Peyer's patch (tissue), 4 donors: ENCODE results near the gene FUS. TPM values are rescaled to one million over a fixed set of nuclear protein-coding genes. Genes with fewer than 3 reads are reported as not detected.
"Not testable (repeated sequence)": the region's sequence is repeated elsewhere in the genome, so short reads cannot be mapped to it uniquely, and the experiment has no call there.

Source experiments
- DNase-seq, 3 donors: peaks; one replicate each; pipeline ENCODE4 v3.0.0-alpha.2; 2017 to 2019
- H3K27ac ChIP-seq, 4 donors: fragments of 200-600 bp; sonication (generic); one replicate each; pipeline ENCODE4 v1.5.1; 2016 to 2019
- H3K27me3 ChIP-seq, 2 donors: fragments of 200-600 bp; sonication (generic); one replicate each; pipeline ENCODE4 v1.5.1; 2019
- H3K36me3 ChIP-seq, 3 donors: fragments of 200-600 bp; sonication (generic); one replicate each; pipeline ENCODE4 v1.5.1; 2016 to 2019
- H3K4me1 ChIP-seq, 4 donors: fragments of 200-600 bp; sonication (generic); one replicate each; pipeline ENCODE4 v1.5.1; 2016 to 2019
- H3K4me3 ChIP-seq, 4 donors: fragments of 200-600 bp; sonication (generic); 1 replicate in 3 of 4; 2 replicates in 1 of 4; pipeline ENCODE4 v1.5.1; 2016 to 2019; ENCODE audit warnings: mild to moderate bottlenecking in 1 of 4
- H3K9me3 ChIP-seq, 4 donors: fragments of 200-600 bp; sonication (generic); one replicate each; pipeline ENCODE4 v1.5.1; 2016 to 2019; ENCODE audit warnings: mild to moderate bottlenecking in 1 of 4
- CTCF ChIP-seq, 6 experiments: fragments of 450-650 bp in 4 of 6; fragments of 200-600 bp in 2 of 6; sonication (generic) in 1 of 6; IDR thresholded peaks; one replicate each; pipeline ENCODE4 v1.5.1; 2017 to 2019; ENCODE audit warnings: antibody characterized with exemption in 6 of 6, mild to moderate bottlenecking in 3 of 6, moderate library complexity in 1 of 6
- POLR2A ChIP-seq, 2 donors: fragments of 450-650 bp; IDR thresholded peaks; one replicate each; pipeline ENCODE4 v1.5.1; 2017; ENCODE audit warnings: antibody characterized with exemption in 2 of 2, mild to moderate bottlenecking in 2 of 2, moderate library complexity in 2 of 2
- total RNA-seq, 4 donors: library from RNA; depleted of rRNA; stranded (reverse); fragments of >200 nt; gene quantifications; one replicate each; pipeline ENCODE4 v1.1.0, GENCODE V29; 2016

FUS gene
- total RNA-seq, 4 donors from 2014 or later = 69.7 to 173 (median 121) TPM

GRCh38 chr16:31149894-31150890, 29.7 kb upstream of the FUS start, which contains the start of gene PRSS36:
Gene PRSS36 (minus strand): TSS chr16:31150066. CDS start chr16:31150035, 31 bp downstream.
- Histone ChIP-seq H3K9me3 (no peaks in the 10 kb centered on the region), H3K27me3 (no peaks in the 10 kb centered on the region), H3K36me3 (no peaks in the 10 kb centered on the region), H3K27ac (peak within 1 kb of the TSS in 1 of 4 donors; percentile 25), H3K4me3 (no peak within 1 kb of the TSS), H3K4me1 (peaks cover 0 to 10% (median 0%) of the 10 kb centered on the region in 4 donors)
- DNase-seq = no peak
- TF ChIP-seq POLR2A (IDR thresholded peaks at IDR 0.05) (no peak), CTCF (IDR thresholded peaks at IDR 0.05) (no peak)

GRCh38 chr16:31150976-31151375, 29.0 kb upstream of the FUS start:
- H3K4me3 ChIP-seq, H3K9me3 ChIP-seq, H3K27ac ChIP-seq, H3K4me1 ChIP-seq, DNase-seq, H3K36me3 ChIP-seq, H3K27me3 ChIP-seq: not testable (repeated sequence)

- H3K27me3 ChIP-seq = no peaks in the 10 kb centered on the region
- no peaks in the 10 kb centered on the region for H3K36me3 ChIP-seq
- DNase-seq = no peak
- H3K9me3 ChIP-seq = no peaks in the 10 kb centered on the region
- TF ChIP-seq POLR2A (IDR thresholded peaks at IDR 0.05) (no peak), CTCF (IDR thresholded peaks at IDR 0.05) (no peak)
- no peak overlapping the region for H3K27ac ChIP-seq
- no peaks in the 10 kb centered on the region for H3K4me1 ChIP-seq
- no peak overlapping the region for H3K4me3 ChIP-seq
These were observed 22.8 kb upstream of the FUS start for GRCh38 chr16:31157136-31157535.

GRCh38 chr16:31167315-31167714, 12.6 kb upstream of the FUS start:
- no peaks in the 10 kb centered on the region for H3K9me3 ChIP-seq
- no peaks in the 10 kb centered on the region for H3K4me1 ChIP-seq
- DNase-seq = no peak
- TF ChIP-seq CTCF (IDR thresholded peaks at IDR 0.05) (no peak), POLR2A (IDR thresholded peaks at IDR 0.05) (no peak)
- H3K36me3 ChIP-seq = no peaks in the 10 kb centered on the region
- H3K27me3 ChIP-seq = no peaks in the 10 kb centered on the region
- H3K27ac ChIP-seq = no peak overlapping the region
- no peak overlapping the region for H3K4me3 ChIP-seq

- H3K36me3 ChIP-seq = no peaks in the 10 kb centered on the region
- TF ChIP-seq POLR2A (IDR thresholded peaks at IDR 0.05) = no peak
- no peak for TF ChIP-seq CTCF (IDR thresholded peaks at IDR 0.05)
- no peaks in the 10 kb centered on the region for H3K4me1 ChIP-seq
- no peak overlapping the region for H3K27ac ChIP-seq
- no peaks in the 10 kb centered on the region for H3K27me3 ChIP-seq
- no peak overlapping the region for H3K4me3 ChIP-seq
- H3K9me3 ChIP-seq = no peaks in the 10 kb centered on the region
- DNase-seq = no peak
These were observed 11.1 kb upstream of the FUS start for GRCh38 chr16:31168848-31169247.

- DNase-seq = not testable (repeated sequence)
These were observed 9.9 kb upstream of the FUS start for GRCh38 chr16:31170048-31170447.

More at GRCh38 chr16:31170048-31170447, 9.9 kb upstream of the FUS start:
- not testable (repeated sequence) for H3K9me3 ChIP-seq, H3K36me3 ChIP-seq, H3K4me1 ChIP-seq, H3K27me3 ChIP-seq, H3K4me3 ChIP-seq
- peak overlapping the region in 1 of 4 donors; percentile 50 for H3K27ac ChIP-seq
